ENCODE data around the gene SCGB2A2. TPM values are rescaled to one million over a fixed set of nuclear protein-coding genes. Genes with fewer than 3 reads are reported as not detected.

Gene SCGB2A2
- total RNA-seq, 1 donor from 2014 or later = not detected

DNA sequence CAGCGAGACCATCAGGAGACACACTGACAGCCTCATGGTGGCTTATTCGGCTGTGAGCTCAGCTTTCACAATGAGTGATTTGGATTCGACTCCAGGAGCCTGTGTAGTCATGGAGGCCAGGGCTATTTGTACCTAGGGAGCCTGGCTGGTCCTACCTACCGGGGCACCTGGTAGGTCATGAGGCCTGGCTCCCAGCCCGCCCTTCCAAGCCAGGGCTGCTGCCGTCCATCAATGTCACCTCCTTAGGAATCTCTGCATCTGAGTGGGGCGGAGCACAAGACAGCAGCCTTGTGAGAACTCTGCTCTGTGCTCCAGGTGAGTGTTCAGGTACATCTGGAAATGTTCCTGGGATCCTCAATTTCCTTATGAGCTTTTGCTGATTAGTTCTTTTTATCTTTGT, 29.0 kb downstream of the SCGB2A2 start, which contains the start of gene SCGB1D4:
Gene SCGB1D4, minus strand, starts transcription at position 101 of the 400 bp plus-strand sequence. Its CDS starts 65 bp downstream, at position 36.
- no peak for ATAC-seq

DNA sequence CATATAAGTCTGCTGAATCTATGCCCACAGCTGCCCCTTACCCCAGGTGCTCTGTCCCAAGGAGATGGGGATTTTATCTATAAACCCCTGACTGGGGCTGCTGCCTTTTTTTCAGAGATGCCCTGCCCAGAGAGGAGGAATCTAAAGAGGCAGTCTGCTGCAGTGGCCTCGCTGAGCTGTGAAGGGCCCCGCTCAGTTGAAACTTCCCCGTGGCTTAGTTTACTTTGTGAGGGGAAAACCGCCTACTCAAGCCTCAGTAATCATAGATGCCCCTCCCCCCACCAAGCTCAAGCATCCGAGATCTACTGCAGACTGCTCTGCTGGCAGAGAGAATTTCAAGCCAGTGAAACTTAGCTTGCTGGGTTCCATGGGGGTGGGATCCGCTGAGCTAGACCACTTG, 36.3 kb downstream of the SCGB2A2 start:
- no peak for DNase-seq (ENCODE audit: low spot score)
- ATAC-seq = no peak

More for the DNA sequence above, 29.0 kb downstream of the SCGB2A2 start, which contains the start of gene SCGB1D4:
- no peak for DNase-seq (ENCODE audit: low spot score)

DNA sequence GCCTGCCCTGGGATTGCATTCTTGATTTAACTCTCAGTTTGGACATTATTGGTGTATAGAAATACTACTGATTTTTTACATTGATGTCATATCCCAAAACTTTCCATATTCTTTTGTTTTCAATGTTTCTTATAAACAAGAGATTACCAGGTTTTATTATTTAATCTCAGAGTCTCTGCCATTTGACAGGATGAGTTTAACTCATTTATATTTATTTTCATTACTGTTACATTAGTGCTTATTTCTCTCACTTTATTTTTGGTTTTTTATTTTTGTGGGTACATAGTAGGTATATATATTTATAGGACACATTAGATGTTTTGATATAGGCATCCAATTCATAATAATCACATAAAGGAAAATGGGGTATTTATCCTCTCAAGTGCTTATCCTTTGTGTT, 38.0 kb downstream of the SCGB2A2 start:
- DNase-seq (ENCODE audit: low spot score) (no peak), ATAC-seq (no peak)

DNA sequence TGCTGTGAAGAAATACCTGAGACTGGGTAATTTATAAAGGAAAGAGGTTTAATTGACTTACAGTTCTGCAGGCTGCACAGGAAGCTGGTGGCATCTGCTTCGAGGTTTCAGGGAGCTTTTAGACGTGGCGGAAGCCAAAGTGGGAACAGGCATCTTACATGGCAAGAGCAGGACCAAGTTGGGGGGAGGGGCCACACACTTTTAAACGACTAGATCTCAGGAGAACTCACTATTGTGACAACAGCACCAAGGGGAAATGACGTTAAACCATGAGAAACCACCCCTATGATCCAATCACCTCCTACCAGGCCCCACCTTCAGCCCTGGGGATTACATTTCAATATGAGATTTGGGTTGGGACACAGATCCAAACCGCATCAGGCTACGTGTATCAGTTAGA, 40.0 kb downstream of the SCGB2A2 start:
- ATAC-seq (no peak), DNase-seq (ENCODE audit: low spot score) (no peak)

DNA sequence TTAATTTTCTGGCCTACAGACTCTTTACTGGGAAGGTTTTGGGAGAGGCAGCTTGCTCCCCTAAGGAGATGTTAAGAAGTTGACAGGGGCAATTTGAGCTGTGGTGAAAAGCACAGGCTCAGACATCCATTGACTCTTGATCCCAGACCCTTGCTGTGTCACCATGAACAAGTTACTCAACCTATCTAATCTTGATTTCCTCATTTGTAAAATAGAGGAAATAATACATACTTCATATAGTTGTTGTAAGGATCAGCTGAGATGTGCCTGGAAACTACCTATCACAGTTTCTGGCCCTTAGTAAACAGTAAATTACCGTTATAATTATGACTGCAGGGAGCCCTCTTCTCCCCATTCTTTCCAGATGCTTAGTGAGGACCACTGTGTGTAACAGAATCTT, 45.5 kb downstream of the SCGB2A2 start:
- no peak for ATAC-seq
- no peak for DNase-seq (ENCODE audit: low spot score)

DNA sequence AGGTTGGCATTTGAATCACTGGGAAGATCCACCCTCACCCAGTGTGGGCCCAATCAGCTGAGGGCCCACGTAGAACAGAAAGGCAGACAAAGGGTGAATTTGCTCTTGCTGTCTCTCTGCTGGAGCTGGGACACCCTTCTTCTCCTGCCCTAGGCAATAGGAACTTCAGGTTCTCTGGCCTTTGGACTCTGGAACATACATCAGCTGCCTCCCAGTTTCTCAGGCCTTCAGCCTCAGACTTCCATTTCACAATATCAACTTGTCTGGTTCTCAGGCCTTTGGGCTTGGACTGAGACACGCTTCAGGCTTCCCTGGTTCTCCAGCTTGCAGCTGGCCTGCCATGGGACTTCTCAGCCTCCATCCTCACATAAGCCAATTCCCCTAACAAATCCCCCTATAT, 52.6 kb downstream of the SCGB2A2 start:
- ATAC-seq (no peak), DNase-seq (ENCODE audit: low spot score) (no peak)

Other genes with a start within 250 kb of the SCGB2A2 start
- gene INCENP, start 146.1 kb upstream of the SCGB2A2 start, total RNA-seq = 7.3 TPM
- gene SCGB1D1, start 79.9 kb upstream of the SCGB2A2 start, total RNA-seq = not detected
- gene SCGB2A1, start 61.5 kb upstream of the SCGB2A2 start, total RNA-seq = not detected
- gene SCGB1D2, start 27.9 kb upstream of the SCGB2A2 start, total RNA-seq = not detected
- not detected for gene SCGB1D4, start 28.9 kb downstream of the SCGB2A2 start, total RNA-seq
- gene ASRGL1, start 67.3 kb downstream of the SCGB2A2 start, total RNA-seq = 5.6 TPM
- gene SCGB1A1, start 148.9 kb downstream of the SCGB2A2 start, total RNA-seq = 2.0 TPM

Data from left lobe of liver (tissue), 2 donors.